IMR-90 (cell line): Measurements from ENCODE around the gene KDM1B. TPM values are rescaled to one million over a fixed set of nuclear protein-coding genes. Genes with fewer than 3 reads are reported as not detected.
A peak's percentile ranks its signal among the peaks of the same experiment; 100 is the strongest.

Source experiments
- ATAC-seq: fragments of 200-7000 bp; cut with Tn5 transposase; 2 replicates; pipeline ENCODE4 v1.9.1; 2020; ENCODE audit warnings: low read depth, mild to moderate bottlenecking, moderate library complexity
- BruUV-seq: library from RNA; stranded (reverse); fragments of 400-500 nt; replicated peaks from 2 replicates; lab custom pipeline; 2021; lab: Mats Ljungman, UMichigan
- CTCF ChIA-PET: fragments of 300-600 bp; formaldehyde crosslinking; extraction: SDS; loops from one replicate; lab custom pipeline; 2021; ENCODE audit warnings: antibody characterized with exemption; lab: Yijun Ruan, JAX
- POLR2A ChIA-PET: fragments of 300-600 bp; sonication (Branson Sonifier 250); formaldehyde crosslinking; loops from one replicate; lab custom pipeline; 2022; ENCODE audit warnings: antibody characterized with exemption; ENCODE audit not compliant: unreplicated experiment; lab: Charles Lee
- DNase-seq: peaks from one replicate; pipeline ENCODE4 v3.0.0; 2013
- H2AFZ ChIP-seq: replicated peaks from 2 replicates; pipeline ENCODE3; 2013; ENCODE audit warnings: low read length, mild to moderate bottlenecking; ENCODE audit not compliant: poor library complexity
- H2AK5ac ChIP-seq: 2 replicates; pipeline ENCODE4 v1.6.1; 2013; ENCODE audit warnings: low read depth, low read length, inconsistent platforms
- H2AK9ac ChIP-seq: replicated peaks from 2 replicates; pipeline ENCODE3; 2013; ENCODE audit warnings: mild to moderate bottlenecking, low read depth, low read length, moderate library complexity; ENCODE audit not compliant: poor library complexity
- H2BK120ac ChIP-seq: 2 replicates; pipeline ENCODE4 v1.6.1; 2013; ENCODE audit warnings: low read depth, low read length, inconsistent platforms
- H2BK15ac ChIP-seq: 3 replicates; pipeline ENCODE4 v1.6.1; 2013; ENCODE audit warnings: low read depth, low read length, inconsistent platforms
- H2BK20ac ChIP-seq: 2 replicates; pipeline ENCODE4 v1.6.1; 2013; ENCODE audit warnings: low read depth, mild to moderate bottlenecking, inconsistent platforms, low read length, moderate library complexity
- H2BK5ac ChIP-seq: 2 replicates; pipeline ENCODE4 v1.6.1; 2013; ENCODE audit warnings: mild to moderate bottlenecking, low read depth, low read length, inconsistent platforms; ENCODE audit not compliant: poor library complexity, severe bottlenecking
- H3K14ac ChIP-seq: replicated peaks from 2 replicates; pipeline ENCODE4 v1.6.1; 2013; ENCODE audit warnings: low read depth, low read length, inconsistent platforms
- H3K18ac ChIP-seq: 2 replicates; pipeline ENCODE4 v1.6.1; 2013; ENCODE audit warnings: low read depth, low read length, control low read depth
- H3K23ac ChIP-seq: 2 replicates; pipeline ENCODE4 v1.6.1; 2013; ENCODE audit warnings: low read depth, low read length, inconsistent platforms
- H3K27ac ChIP-seq: 2 replicates; pipeline ENCODE4 v1.5.1; 2013; ENCODE audit warnings: mild to moderate bottlenecking, control low read depth, low read length; ENCODE audit not compliant: insufficient read depth
- H3K27me3 ChIP-seq: 2 replicates; pipeline ENCODE4 v1.6.1; 2013; ENCODE audit warnings: low read length; ENCODE audit not compliant: control insufficient read depth, insufficient read depth
- H3K36me3 ChIP-seq: 2 replicates; pipeline ENCODE4 v1.6.1; 2013; ENCODE audit warnings: low read length, mixed read lengths; ENCODE audit not compliant: control insufficient read depth, insufficient read depth
- H3K4ac ChIP-seq: 2 replicates; pipeline ENCODE4 v1.6.1; 2013; ENCODE audit warnings: low read depth, low read length, inconsistent platforms
- H3K4me1 ChIP-seq: 2 replicates; pipeline ENCODE4 v1.6.1; 2013; ENCODE audit warnings: low read length, mixed read lengths; ENCODE audit not compliant: control insufficient read depth, insufficient read depth
- H3K4me2 ChIP-seq: 2 replicates; pipeline ENCODE4 v1.6.1; 2013; ENCODE audit warnings: low read depth, mild to moderate bottlenecking, control low read depth, low read length, moderate library complexity
- H3K4me3 ChIP-seq: 2 replicates; pipeline ENCODE4 v1.5.1; 2013; ENCODE audit warnings: low read depth, mild to moderate bottlenecking, control low read depth, low read length, moderate library complexity; ENCODE audit not compliant: insufficient read depth
- H3K56ac ChIP-seq: 2 replicates; pipeline ENCODE4 v1.6.1; 2013; ENCODE audit warnings: low read length, inconsistent platforms; ENCODE audit not compliant: insufficient read depth; ENCODE audit errors: extremely low read depth
- H3K79me1 ChIP-seq, 2 experiments: 2 replicates each; pipeline ENCODE4 v1.6.1; 2013; ENCODE audit warnings: low read length in 2 of 2, inconsistent platforms in 1 of 2, low read depth in 1 of 2
- H3K9ac ChIP-seq: 2 replicates; pipeline ENCODE4 v1.6.1; 2013; ENCODE audit warnings: low read depth, low read length, control low read depth
- H3K9me1 ChIP-seq: 2 replicates; pipeline ENCODE4 v1.6.1; 2013; ENCODE audit warnings: low read length, inconsistent platforms; ENCODE audit not compliant: insufficient read depth
- H3K9me3 ChIP-seq: 2 replicates; pipeline ENCODE4 v1.6.1; 2013; ENCODE audit warnings: low read length; ENCODE audit not compliant: control insufficient read depth, insufficient read depth
- H4K20me1 ChIP-seq: 2 replicates; pipeline ENCODE4 v1.6.1; 2013; ENCODE audit warnings: low read length, inconsistent platforms; ENCODE audit not compliant: insufficient read depth
- H4K5ac ChIP-seq: 2 replicates; pipeline ENCODE4 v1.6.1; 2013; ENCODE audit warnings: mild to moderate bottlenecking, low read depth, low read length, control low read depth
- H4K8ac ChIP-seq, 2 experiments: 2 replicates each; pipeline ENCODE4 v1.6.1; 2013; ENCODE audit warnings: low read depth in 2 of 2, low read length in 2 of 2, control low read depth in 1 of 2, inconsistent platforms in 1 of 2
- H4K91ac ChIP-seq: 2 replicates; pipeline ENCODE4 v1.6.1; 2013; ENCODE audit warnings: low read depth, low read length, inconsistent platforms; ENCODE audit not compliant: insufficient read depth
- MAFK ChIP-seq: IDR thresholded peaks from 2 replicates; pipeline ENCODE4 v1.6.1; 2012; ENCODE audit warnings: low read depth, low read length, improper control_type of control experiment
- NFE2L2 ChIP-seq: fragments of 150-350 bp; IDR thresholded peaks from 2 replicates; pipeline ENCODE4 v1.6.1; 2016; ENCODE audit warnings: low read depth, mild to moderate bottlenecking, low read length
- WGBS, 2 experiments: methylation state at CpG; one replicate each; pipeline versions ENCODE4 v1.1.5 to v1.1.7; 2013; ENCODE audit warnings: missing lambda C conversion rate in 2 of 2; ENCODE audit not compliant: insufficient read length in 1 of 2; ENCODE audit errors: extremely low coverage in 2 of 2; 5-methylcytosine and 5-hydroxymethylcytosine counted together
- dilution Hi-C: fragments of 300-500 bp; cut with HindIII; formaldehyde crosslinking; loops from one replicate; pipeline ENCODE4 v1.14.3; 2018; ENCODE audit warnings: low sequenced_read_pairs; ENCODE audit not compliant: unreplicated experiment
- in situ Hi-C: fragments of 300-500 bp; cut with MboI; formaldehyde crosslinking; loops from 3 replicates; pipeline ENCODE4 v1.14.3; 2019; ENCODE audit warnings: low sequenced_read_pairs, inconsistent platforms, mixed read lengths
- intact Hi-C: fragments of 100-400 bp; cut with micrococcal nuclease; formaldehyde crosslinking; loops from 2 replicates; pipeline ENCODE4 v1.10.0; 2022
- polyA plus RNA-seq, 3 experiments: library from polyadenylated mRNA; depleted of rRNA; stranded (reverse); fragments of >200 nt; gene quantifications; 2 replicates each; pipeline ENCODE4 v1.2.3, GENCODE V29; 2012; ENCODE audit warnings: low replicate concordance in 1 of 3
- total RNA-seq: library from RNA; depleted of rRNA; stranded (reverse); fragments of >200 nt; gene quantifications from 2 replicates; pipeline ENCODE4 v1.2.3, GENCODE V29; 2012
- TF ChIP-seq, protein P1 (sequence below): fragments of 150-350 bp; IDR thresholded peaks from 2 replicates; pipeline ENCODE4 v1.6.1; 2016; ENCODE audit warnings: low read depth, mild to moderate bottlenecking, low read length, moderate library complexity, borderline replicate concordance

Gene KDM1B
- total and polyA plus RNA-seq, 2 of the 4 experiments (the other 2 are of a cell fraction), result 13.2 to 16.7 TPM

DNA sequence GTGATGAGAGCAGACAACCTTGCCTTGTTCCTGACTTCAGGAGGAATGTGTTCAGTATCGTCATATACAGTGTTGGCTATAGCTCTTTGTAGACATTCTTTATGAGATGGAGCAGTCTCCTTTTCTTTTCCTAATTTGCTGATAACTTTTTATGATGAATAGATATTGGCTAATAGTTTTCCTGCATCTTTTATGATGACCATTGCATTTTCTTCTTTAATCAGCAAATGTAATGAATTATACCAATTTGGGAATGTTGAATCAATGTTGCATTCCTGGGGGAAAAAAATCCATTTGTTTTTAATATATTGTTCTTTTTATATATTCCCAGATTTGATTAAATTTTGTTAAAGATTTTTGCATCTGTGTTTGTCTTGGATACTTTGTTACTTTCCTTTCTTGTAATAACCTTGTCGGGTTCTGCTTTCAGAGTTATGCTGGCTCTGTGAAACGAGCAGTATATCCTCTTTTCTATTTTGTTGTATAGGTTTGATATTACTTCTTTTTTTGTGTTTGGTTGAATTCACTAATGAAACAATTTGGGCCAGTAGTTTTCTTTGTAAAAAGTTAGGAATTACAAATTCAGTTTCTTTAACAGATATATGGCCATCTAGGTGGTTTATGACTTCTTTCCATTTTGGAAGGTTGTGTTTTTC lies 23.9 kb downstream of the KDM1B start:
- H3K9me3 ChIP-seq, result no peaks in the 10 kb centered on the region
- no peak overlapping the region for H3K18ac ChIP-seq
- no peaks in the 10 kb centered on the region for H3K79me1 ChIP-seq
- no TSS peak for BruUV-seq
- H3K4ac ChIP-seq, result no peak overlapping the region
- no peak overlapping the region for H2AK5ac ChIP-seq
- H4K91ac ChIP-seq, result no peak overlapping the region
- H3K27me3 ChIP-seq, result no peaks in the 10 kb centered on the region
- TF ChIP-seq MAFK (peak; percentile 89), NFE2L2 (no peak)
- TF ChIP-seq, protein P1, sequence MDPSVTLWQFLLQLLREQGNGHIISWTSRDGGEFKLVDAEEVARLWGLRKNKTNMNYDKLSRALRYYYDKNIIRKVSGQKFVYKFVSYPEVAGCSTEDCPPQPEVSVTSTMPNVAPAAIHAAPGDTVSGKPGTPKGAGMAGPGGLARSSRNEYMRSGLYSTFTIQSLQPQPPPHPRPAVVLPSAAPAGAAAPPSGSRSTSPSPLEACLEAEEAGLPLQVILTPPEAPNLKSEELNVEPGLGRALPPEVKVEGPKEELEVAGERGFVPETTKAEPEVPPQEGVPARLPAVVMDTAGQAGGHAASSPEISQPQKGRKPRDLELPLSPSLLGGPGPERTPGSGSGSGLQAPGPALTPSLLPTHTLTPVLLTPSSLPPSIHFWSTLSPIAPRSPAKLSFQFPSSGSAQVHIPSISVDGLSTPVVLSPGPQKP, result no peak
- H4K5ac ChIP-seq, result no peak overlapping the region
- H3K14ac ChIP-seq, result no peak overlapping the region
- no peak overlapping the region for H2AK9ac ChIP-seq
- ChIA-PET POLR2A (no interaction called here), CTCF (interaction anchor here (0.5 kb wide), 1 partner anchor 16 kb away, joined by 7 read pairs; no protein-coding TSS in a partner anchor)
- H4K8ac ChIP-seq, result no peak overlapping the region
- no peak overlapping the region for H2BK20ac ChIP-seq
- ATAC-seq, result no peak
- no peak overlapping the region for H3K9ac ChIP-seq
- no peaks in the 10 kb centered on the region for H4K20me1 ChIP-seq
- WGBS, 2 experiments, result no CpG with 5 or more reads among the region's 3 CpGs
- no peak overlapping the region for H3K4me3 ChIP-seq
- in situ Hi-C loops (no loop called here), dilution Hi-C loops (no loop called here), intact Hi-C loops (no loop called here)
- H3K56ac ChIP-seq, result no peak overlapping the region
- no peak for DNase-seq
- H2BK15ac ChIP-seq, result no peak overlapping the region
- H3K9me1 ChIP-seq, result no peaks in the 10 kb centered on the region
- no peak overlapping the region for H3K23ac ChIP-seq
- H2BK5ac ChIP-seq, result no peak overlapping the region
- H3K36me3 ChIP-seq, result no peaks in the 10 kb centered on the region
- no peak overlapping the region for H2AFZ ChIP-seq
- no peaks in the 10 kb centered on the region for H3K4me1 ChIP-seq
- no peak overlapping the region for H3K4me2 ChIP-seq
- H2BK120ac ChIP-seq, result no peak overlapping the region
- H3K27ac ChIP-seq, result no peak overlapping the region
